ENCODE measurements around the gene ALAD.
"Not testable (repeated sequence)": the region's sequence is repeated elsewhere in the genome, so short reads cannot be mapped to it uniquely, and the experiment has no call there.

Gene ALAD

GRCh38 chr9:113388833-113389232 lies 12.3 kb downstream of the ALAD start:
- no peak for TF ChIP-seq GATA1 (IDR thresholded peaks at IDR 0.05; ENCODE audit: low read depth, low read length)
- no peak for TF ChIP-seq POLR2A (IDR thresholded peaks at IDR 0.05; ENCODE audit: low read length)
- DNase-seq = no peak

- TF ChIP-seq GATA1 (IDR thresholded peaks at IDR 0.05; ENCODE audit: low read depth, low read length) (no peak), POLR2A (IDR thresholded peaks at IDR 0.05; ENCODE audit: low read length) (no peak)
- no peak for DNase-seq
These were observed 13.4 kb downstream of the ALAD start for GRCh38 chr9:113387560-113388230.

DNA sequence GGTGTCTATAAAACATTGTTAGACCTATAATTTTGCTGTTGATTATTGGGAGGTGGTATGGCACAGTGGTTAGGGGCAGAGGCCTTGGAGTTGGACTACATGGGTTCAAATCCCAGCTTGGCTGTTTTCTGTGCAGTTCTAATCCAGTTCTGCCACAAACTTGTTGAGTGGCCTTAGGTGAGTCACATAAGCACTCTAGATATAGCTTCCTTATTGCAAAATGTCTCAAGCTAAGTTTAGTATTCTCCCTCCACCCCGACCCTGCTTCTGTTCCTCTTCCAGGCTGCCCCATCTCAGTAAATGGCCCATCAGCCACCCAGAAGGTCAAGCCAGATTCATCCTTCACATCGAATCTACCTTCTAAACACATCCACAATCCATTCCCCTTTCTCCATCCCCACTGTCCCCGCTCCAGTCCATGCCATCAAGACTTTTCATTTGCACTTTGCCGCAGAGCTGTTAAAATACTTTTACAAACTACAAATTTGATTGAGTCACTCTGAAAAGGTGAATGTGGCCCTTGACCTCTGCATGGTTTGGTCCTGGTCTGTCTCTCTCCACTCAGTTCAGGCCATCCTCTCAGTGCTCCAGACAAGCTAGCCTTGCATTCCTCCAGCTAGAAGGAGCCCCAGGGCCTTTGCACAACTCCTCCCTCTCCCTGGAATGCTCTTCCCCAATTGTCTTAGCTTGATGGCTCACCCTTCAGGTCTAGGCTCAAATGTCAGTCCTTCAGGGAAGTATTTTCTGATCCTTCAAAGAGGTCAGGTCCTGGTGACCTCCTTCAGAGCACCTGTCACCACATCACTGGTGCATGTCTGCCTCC lies 14.3 kb downstream of the ALAD start:
- TF ChIP-seq GATA1 (IDR thresholded peaks at IDR 0.05; ENCODE audit: low read depth, low read length) = no peak
- TF ChIP-seq POLR2A (IDR thresholded peaks at IDR 0.05; ENCODE audit: low read length) = no peak
- no peak for DNase-seq

DNA sequence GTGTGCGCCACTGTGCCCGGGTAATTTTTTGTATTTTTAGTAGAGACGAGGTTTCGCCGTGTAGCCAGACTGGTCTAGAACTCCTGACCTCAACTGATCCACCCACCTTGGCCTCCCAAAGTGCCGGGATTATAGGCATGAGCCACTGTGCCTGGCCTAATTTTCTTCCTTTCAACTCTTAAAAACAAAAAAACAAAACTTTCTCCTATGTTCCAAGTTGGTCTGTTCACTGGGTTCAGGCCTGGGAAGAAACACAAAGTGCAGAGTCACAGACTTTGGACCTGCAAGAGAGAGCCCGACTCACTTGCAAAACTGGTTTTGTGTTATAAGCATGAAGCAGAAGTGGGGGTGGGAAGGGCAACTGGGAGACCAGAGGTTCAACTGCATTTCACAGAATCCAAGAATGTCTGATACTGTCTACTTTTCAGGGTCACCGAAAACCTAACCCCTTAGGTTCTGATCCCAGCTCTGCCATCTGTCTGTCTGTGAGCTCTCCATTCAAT lies 19.1 kb downstream of the ALAD start:
- TF ChIP-seq POLR2A (IDR thresholded peaks at IDR 0.05; ENCODE audit: low read length) (no peak), GATA1 (IDR thresholded peaks at IDR 0.05; ENCODE audit: low read depth, low read length) (no peak)
- no peak for DNase-seq

DNA sequence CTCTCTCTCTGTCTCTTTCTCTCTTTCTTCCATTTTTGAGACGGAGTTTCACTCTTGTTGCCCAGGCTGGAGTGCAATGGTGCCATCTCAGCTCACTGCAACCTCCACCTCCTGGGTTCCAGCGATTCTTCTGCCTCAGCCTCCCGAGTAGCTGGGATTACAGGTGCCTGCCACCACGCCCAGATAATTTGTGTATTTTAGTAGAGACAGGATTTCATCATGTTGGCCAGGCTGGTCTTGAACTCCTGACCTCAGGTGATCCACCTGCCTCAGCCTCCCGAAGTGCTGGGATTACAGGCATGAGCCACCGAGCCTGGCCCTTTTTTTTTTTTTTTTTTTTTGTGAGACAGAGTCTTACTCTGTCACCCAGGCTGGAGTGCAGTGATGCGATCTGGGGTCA lies 19.6 kb downstream of the ALAD start:
- DNase-seq = not testable (repeated sequence)

DNA sequence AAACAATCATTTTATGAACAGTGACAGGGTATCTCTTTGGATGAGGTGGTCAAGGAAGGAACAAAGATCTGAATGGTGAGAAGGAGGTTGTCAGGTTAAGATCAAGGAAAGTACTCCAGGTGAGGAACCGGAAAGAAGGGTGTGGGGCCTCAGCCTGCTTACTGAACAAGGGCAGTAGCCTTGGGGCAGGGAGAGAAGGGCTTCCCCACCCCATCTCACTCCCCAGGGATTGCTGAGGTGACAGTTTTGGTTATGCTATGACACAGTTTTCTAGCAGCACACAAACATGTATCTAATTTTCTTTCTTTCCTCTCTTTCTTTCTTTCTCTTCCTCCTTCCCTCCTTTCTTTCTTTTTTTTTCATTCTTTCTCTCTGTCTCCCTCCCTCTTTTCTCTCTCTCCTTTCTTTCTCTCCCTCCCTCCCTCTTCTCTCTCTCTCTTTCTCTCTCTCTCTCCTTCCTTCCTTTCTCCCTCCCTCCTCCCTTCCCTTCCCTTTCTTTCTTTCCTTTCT lies 20.2 kb downstream of the ALAD start:
- no peak for DNase-seq
- TF ChIP-seq GATA1 (IDR thresholded peaks at IDR 0.05; ENCODE audit: low read depth, low read length) (no peak), POLR2A (IDR thresholded peaks at IDR 0.05; ENCODE audit: low read length) (no peak)

- DNase-seq = not testable (repeated sequence)
These were observed 21.3 kb downstream of the ALAD start for GRCh38 chr9:113379829-113380210.

- DNase-seq = peak; percentile 42 to 70
These were observed 21.8 kb downstream of the ALAD start for GRCh38 chr9:113379094-113379828.

DNA sequence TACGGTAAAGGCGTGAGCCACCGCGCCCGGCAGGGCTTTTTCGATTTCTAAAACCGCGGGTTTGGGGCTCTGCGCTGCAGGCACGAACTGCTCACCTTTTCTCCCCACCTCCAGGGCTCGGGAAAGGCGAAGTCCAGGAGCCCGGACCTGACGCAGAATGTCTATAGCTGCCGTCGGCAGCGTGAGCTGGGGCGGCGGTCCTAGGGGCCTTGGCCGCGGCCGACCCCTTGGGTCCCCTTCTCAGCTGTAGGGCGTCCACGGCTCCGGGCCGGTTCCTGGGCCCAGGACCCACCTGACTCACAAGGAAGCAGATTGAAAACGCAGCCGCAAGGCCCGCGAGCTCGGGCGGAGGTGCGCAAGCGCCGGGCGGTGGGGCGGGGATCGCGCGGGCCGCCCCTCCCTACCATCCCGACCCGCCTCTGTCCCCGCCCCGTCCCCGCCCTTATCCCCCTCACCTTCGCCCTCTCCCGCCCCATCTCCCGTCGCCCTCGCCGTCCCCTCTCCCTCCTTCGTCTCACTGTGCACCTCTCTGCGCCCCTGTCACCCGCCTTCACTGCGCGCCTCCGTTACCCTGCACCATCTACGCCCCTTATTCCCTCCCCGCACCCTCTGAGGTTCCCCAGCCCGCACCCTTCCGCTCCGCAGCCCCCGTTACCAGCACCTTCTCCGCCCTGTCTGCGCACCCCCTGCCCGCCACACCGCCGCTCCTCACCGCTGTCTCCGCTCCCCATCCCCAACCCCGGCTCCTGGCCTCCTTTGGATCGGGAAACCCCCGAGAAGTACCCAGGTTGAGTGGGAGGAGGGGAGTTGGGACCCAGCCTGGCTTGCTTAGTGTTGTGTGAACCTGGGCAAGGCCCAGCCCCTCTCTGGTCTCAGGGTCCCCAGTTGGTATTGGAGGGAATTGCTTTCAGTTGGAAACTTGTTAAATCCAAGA lies 24.2 kb downstream of the ALAD start, which contains the start of gene HDHD3:
HDHD3 (minus strand) TSS at position 353 of the 934 bp plus-strand sequence. CDS start 2,632 bp downstream, outside the sequence.
- TF ChIP-seq GATA1 (IDR thresholded peaks at IDR 0.05; ENCODE audit: low read depth, low read length) (no peak), POLR2A (IDR thresholded peaks at IDR 0.05; ENCODE audit: low read length) (peak; percentile 64)
- DNase-seq = peak; percentile 75 to 78

DNA sequence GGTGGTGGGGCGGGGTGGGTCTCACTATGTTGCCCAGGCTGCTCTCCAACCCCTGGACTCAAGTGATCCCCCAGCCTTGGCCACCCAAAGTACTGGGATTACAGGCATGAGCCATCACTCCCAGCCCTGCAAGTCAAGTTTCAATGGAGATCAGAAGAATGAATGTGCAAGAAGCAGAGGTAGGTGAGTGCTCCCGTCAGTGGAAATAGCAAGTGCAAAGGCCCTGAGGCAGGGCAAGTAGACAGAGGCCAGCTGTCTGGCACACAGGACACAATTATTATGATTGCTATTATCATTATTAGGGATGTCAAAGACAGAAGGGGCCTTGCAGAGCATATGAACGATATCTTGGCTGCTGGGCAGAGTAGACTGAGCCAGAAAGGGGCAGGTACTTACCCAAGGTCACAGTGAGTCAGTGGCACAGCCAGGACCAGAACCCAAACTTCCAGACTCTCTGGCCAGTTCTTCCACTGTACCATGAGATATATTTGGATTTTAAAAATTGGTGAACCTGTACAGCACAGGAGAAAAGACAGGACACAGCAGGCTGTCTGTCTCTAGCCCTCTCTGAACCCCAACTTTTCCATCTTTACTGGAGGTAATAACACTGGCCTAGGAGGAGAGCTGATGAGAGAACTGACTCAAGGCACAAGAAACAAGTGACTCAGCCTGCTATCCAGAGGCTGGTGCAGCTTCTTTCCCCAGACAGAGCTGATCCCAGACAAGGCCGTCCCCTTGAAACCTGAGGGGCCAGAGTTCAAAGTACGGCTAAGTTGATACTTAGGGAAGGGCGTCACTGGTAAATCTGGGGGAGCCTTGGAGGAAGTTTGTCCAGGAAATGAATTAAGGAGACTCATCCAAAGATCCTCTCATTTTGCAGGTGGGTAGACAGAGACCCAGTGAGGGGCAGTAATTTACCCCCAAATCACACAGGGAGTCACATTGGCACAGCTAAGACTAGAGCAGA lies 25.7 kb downstream of the ALAD start:
- DNase-seq = peak in 1 of 2 experiments; percentile 50
- TF ChIP-seq GATA1 (IDR thresholded peaks at IDR 0.05; ENCODE audit: low read depth, low read length) (no peak), POLR2A (IDR thresholded peaks at IDR 0.05; ENCODE audit: low read length) (no peak)

DNA sequence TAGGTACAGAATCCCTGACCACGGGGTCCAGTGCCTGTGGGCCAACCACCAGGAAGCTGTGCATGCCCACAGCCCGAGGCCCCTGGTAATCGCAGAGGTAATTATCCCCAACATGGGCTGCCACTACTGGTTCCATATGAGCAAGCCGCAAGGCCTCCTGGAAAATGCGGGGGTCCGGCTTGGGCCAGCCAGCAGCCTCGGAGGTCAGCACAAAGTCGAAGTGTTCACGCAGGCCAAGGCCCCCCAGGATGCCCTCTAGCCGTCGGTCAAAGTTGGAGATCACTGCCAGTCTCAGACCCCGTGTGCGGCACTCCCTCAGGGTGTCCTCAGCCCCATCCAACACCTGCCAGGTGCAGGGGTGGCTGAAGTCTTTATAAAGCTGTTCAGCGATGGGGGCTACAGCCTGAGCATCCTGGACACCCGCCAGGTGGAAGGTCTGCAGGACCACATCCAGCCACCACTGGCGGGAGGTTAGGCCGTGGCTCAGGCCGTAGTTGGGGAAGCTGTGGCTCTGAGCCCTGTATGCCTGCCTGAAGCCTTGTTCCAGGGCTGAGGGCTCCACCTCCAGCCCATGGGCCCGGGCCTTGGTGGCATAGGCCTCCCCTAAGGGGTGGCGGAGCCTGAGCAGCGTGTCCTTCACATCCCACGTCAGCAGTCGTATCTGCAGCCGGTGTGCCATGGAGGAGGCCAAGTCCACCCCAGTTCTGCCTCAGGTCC lies 27.2 kb downstream of the ALAD start:
- TF ChIP-seq POLR2A (IDR thresholded peaks at IDR 0.05; ENCODE audit: low read length) = no peak
- no peak for TF ChIP-seq GATA1 (IDR thresholded peaks at IDR 0.05; ENCODE audit: low read depth, low read length)
- DNase-seq = no peak

- no peak for TF ChIP-seq POLR2A (IDR thresholded peaks at IDR 0.05; ENCODE audit: low read length)
- no peak for DNase-seq
These were observed 27.8 kb downstream of the ALAD start for GRCh38 chr9:113373256-113373655.
